Measurements from ENCODE around the gene UCHL3. TPM values are rescaled to one million over a fixed set of nuclear protein-coding genes. Genes with fewer than 3 reads are reported as not detected.

Gene UCHL3
- total and polyA plus RNA-seq, 9 of the 15 experiments (the other 6 are each of a cell fraction or from before 2014, with no cell fraction given) = 42.2 to 112 (median 85.4) TPM

DNA sequence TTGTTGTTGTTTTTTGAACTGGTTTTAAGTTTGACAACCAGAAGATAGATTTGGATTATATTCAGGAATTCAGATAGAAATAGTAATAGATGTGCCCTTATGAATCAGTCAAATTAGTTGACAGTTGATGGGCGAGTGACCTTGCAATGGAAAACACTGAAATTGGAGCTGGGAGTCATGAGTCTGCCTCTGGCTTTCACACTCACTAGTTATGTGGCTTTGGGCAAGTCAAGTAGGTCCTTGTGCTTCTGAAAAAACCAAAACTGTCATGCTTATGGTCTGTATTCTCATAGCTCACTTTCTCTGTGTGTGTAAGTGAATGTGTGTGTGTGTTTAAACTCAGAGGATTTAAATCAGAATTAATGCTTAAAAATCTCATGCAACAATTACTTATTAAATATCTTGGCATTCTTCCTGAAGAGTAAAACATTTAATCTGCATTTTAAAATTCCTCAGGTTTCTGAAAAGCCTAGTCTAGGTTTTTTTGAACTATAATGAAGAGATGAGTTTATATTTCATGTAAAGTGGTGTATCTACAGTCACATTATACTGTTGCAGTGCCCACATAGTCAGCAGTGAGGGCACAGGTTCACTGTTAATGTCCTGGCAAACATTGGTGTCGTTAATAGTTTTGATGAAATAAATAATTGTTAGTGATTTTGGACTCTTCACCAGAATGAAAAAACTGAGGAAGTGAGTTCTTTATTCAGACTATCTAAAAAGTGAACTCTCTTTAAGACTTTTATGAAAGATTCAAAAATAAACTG is 32.5 kb downstream of the UCHL3 start (continued):
- no peak for TF ChIP-seq REST (IDR thresholded peaks at IDR 0.05; ENCODE audit: borderline replicate concordance)
- TF ChIP-seq REST (CRISPR knock-in tag; IDR thresholded peaks at IDR 0.05; ENCODE audit: low read depth) = no peak
- no peak for TF ChIP-seq COPS2 (conservative IDR thresholded peaks at IDR 0.05)

Data from K562 (cell line).